Adrenal gland (tissue), 12 donors: ENCODE measurements around the gene LILRB1. TPM values are rescaled to one million over a fixed set of nuclear protein-coding genes. Genes with fewer than 3 reads are reported as not detected.
A peak's percentile ranks its signal among the peaks of the same experiment; 100 is the strongest.
"Not testable (repeated sequence)": the region's sequence is repeated elsewhere in the genome, so short reads cannot be mapped to it uniquely, and the experiment has no call there.

Experiments
- DNase-seq, 7 donors: peaks; one replicate each; pipeline ENCODE4 v3.0.0-alpha.2; 2019 to 2020
- H3K27ac ChIP-seq, 5 donors: fragments of 200-600 bp; sonication (generic) in 4 of 5; 1 replicate in 3 of 5; 2 replicates in 2 of 5; pipeline versions ENCODE4 v1.5.1 to v1.8.0; 2016 to 2020; ENCODE audit warnings: mild to moderate bottlenecking in 1 of 5
- H3K27me3 ChIP-seq: fragments of 200-600 bp; 2 replicates; pipeline ENCODE4 v1.8.0; 2021
- H3K36me3 ChIP-seq, 2 donors: fragments of 200-600 bp; replicated peaks in 1 of 2; 1 replicate in 1 of 2; 2 replicates in 1 of 2; pipeline versions ENCODE4 v1.5.1 to v1.8.0; 2018 to 2022
- H3K4me1 ChIP-seq, 2 donors: fragments of 200-600 bp; replicated peaks in 1 of 2; 1 replicate in 1 of 2; 2 replicates in 1 of 2; pipeline versions ENCODE4 v1.5.1 to v1.8.0; 2018 to 2021
- H3K4me3 ChIP-seq, 4 donors: fragments of 200-600 bp; sonication (generic) in 3 of 4; one replicate each; pipeline ENCODE4 v1.5.1; 2016 to 2018
- H3K9me3 ChIP-seq, 3 donors: fragments of 200-600 bp; sonication (generic) in 1 of 3; replicated peaks in 1 of 3; 1 replicate in 2 of 3; 2 replicates in 1 of 3; pipeline versions ENCODE4 v1.5.1 to v1.8.0; 2016 to 2021
- CTCF ChIP-seq, 6 experiments: fragments of 450-650 bp in 4 of 6; fragments of 200-600 bp in 2 of 6; sonication (generic) in 1 of 6; IDR thresholded peaks; 1 replicate in 5 of 6; 2 replicates in 1 of 6; pipeline versions ENCODE4 v1.5.1 to v1.8.0; 2016 to 2021; ENCODE audit warnings: antibody characterized with exemption in 6 of 6, mild to moderate bottlenecking in 2 of 6, moderate library complexity in 1 of 6
- POLR2A ChIP-seq, 2 donors: fragments of 450-650 bp; IDR thresholded peaks; one replicate each; pipeline ENCODE4 v1.6.1; 2017; ENCODE audit warnings: antibody characterized with exemption in 2 of 2, mild to moderate bottlenecking in 2 of 2, moderate library complexity in 1 of 2
- WGBS, 4 donors: extraction: QIAGEN DNeasy Blood & Tissue Kit in 2 of 4; methylation state at CpG; one replicate each; pipeline versions ENCODE4 v1.1.5 to v1.1.7; 2013 to 2017; 5-methylcytosine and 5-hydroxymethylcytosine counted together
- intact Hi-C, 2 donors: fragments of 100-400 bp; cut with DNase I; formaldehyde crosslinking; loops; one replicate each; pipeline versions ENCODE4 v1.14.1 to v1.15.0; 2022 to 2023
- microRNA-seq, 3 donors: library from miRNA; unstranded; fragments of <30 nt; microRNA quantifications; one replicate each; pipeline ENCODE4, GENCODE V29; 2017 to 2020
- polyA plus RNA-seq, 3 donors: library from polyadenylated mRNA; stranded (reverse); fragments of 200-250 nt in 2 of 3; fragments of 350-450 nt in 1 of 3; fragmentation: Illumina TruSeq in 1 of 3; extraction: RNeasy Lipid Tissue Mini Kit (QIAGEN cat#74804) in 1 of 3; gene quantifications; one replicate each; pipeline ENCODE4 v1.2.3, GENCODE V29; 2013 to 2014
- small RNA-seq, 2 donors: library from RNA; depleted of rRNA; stranded (forward); fragments of <200 nt; gene quantifications; one replicate each; pipeline ENCODE3, GENCODE V24; 2016
- total RNA-seq, 9 donors: library from RNA; depleted of rRNA in 4 of 9; stranded (reverse); fragments of >200 nt in 4 of 9; fragments of 120-200 nt in 1 of 9; fragmentation: NEBNext Ultra II Directional in 1 of 9; extraction: Animal tissue kit (Norgen Biotek cat#: 25700) in 1 of 9; gene quantifications; one replicate each; pipeline versions ENCODE4 v1.1.0 to v1.2.4, GENCODE V29; 2013 to 2023
- donor health status: healthy with polysubstance abuse.
- donor health status: Bipolar disorder and iron deficiency.
- donor health status: DM: yes; HTN: yes; CAD: no.
- donor health status: DM: no; HTN: no; CAD: no.
- donor health status: DM: no; HTN: no; CAD: no.
- donor health status: DM: yes; HTN: yes; CAD: no.

Gene LILRB1
- total and polyA plus RNA-seq, 12 donors = 0.36 to 20.2 (median 7.9) TPM

GRCh38 chr19:54677217-54677616, 46.9 kb downstream of the LILRB1 start:
- H3K9me3 ChIP-seq = no peaks in the 10 kb centered on the region
- no peaks in the 10 kb centered on the region for H3K4me1 ChIP-seq
- peaks cover 3% of the 10 kb centered on the region for H3K27me3 ChIP-seq
- WGBS, 4 donors = 51 to 58% (median 54%) methylated on average over 4 of the region's 4 CpGs
- intact Hi-C loops = loop anchor here (5.0 to 10.0 kb wide), 2 partner anchors 192 to 200 kb away; no protein-coding TSS in a partner anchor
- no peak overlapping the region for H3K27ac ChIP-seq
- no peak overlapping the region for H3K4me3 ChIP-seq
- no peaks in the 10 kb centered on the region for H3K36me3 ChIP-seq
- TF ChIP-seq POLR2A (IDR thresholded peaks at IDR 0.05) (no peak), CTCF (IDR thresholded peaks at IDR 0.05) (no peak)
- DNase-seq = no peak

GRCh38 chr19:54681596-54681995, 51.3 kb downstream of the LILRB1 start:
- WGBS, 4 donors = 66 to 74% (median 72%) methylated on average over 12 of the region's 12 CpGs
- DNase-seq, H3K9me3 ChIP-seq, intact Hi-C loops, H3K27me3 ChIP-seq, H3K27ac ChIP-seq, H3K4me1 ChIP-seq, H3K4me3 ChIP-seq, H3K36me3 ChIP-seq: not testable (repeated sequence)

- Histone ChIP-seq H3K4me3 (no peak overlapping the region), H3K36me3 (no peaks in the 10 kb centered on the region), H3K27ac (no peak overlapping the region), H3K9me3 (no peaks in the 10 kb centered on the region), H3K27me3 (no peaks in the 10 kb centered on the region), H3K4me1 (no peaks in the 10 kb centered on the region)
- no peak for DNase-seq
- intact Hi-C loops = no loop called here
- TF ChIP-seq POLR2A (IDR thresholded peaks at IDR 0.05) (no peak), CTCF (IDR thresholded peaks at IDR 0.05) (no peak)
- WGBS, 4 donors = 47 to 54% (median 53%) methylated on average over 7 of the region's 7 CpGs
Measured at GRCh38 chr19:54682306-54682856, 52.1 kb downstream of the LILRB1 start.

GRCh38 chr19:54684527-54684926, 54.2 kb downstream of the LILRB1 start:
- Histone ChIP-seq H3K27ac (no peak overlapping the region), H3K27me3 (no peaks in the 10 kb centered on the region), H3K4me3 (no peak overlapping the region), H3K9me3 (no peaks in the 10 kb centered on the region), H3K4me1 (no peaks in the 10 kb centered on the region), H3K36me3 (no peaks in the 10 kb centered on the region)
- intact Hi-C loops = no loop called here
- DNase-seq = peak in 4 of 7 donors; percentile 16 to 30 (median 23)
- 11 to 20% (median 16%) methylated on average over 3 of the region's 3 CpGs for WGBS, 4 donors
- TF ChIP-seq CTCF (IDR thresholded peaks at IDR 0.05) = no peak
- TF ChIP-seq POLR2A (IDR thresholded peaks at IDR 0.05) = no peak

Small RNAs within 50 kb of the gene (microRNA-seq; reads per million reads assigned to microRNA genes)
- gene MIR8061 = 0 reads per million in 3 donors

Small RNAs within 50 kb of the gene (small RNA-seq; reads per million reads assigned to genes)
- 0 reads per million in 2 donors for gene AC245036.3
- 0 reads per million in 2 donors for gene MIR8061

Other genes starting within 250 kb of the LILRB1 start
- gene TTYH1, start 215.0 kb upstream of the LILRB1 start, total RNA-seq = 1 to 10 TPM in 3 of 9 donors, under 1 TPM in 3, not detected in 3; 0.61 to 4.0 (median 1.2) TPM
- gene TTYH1, start 215.0 kb upstream of the LILRB1 start, polyA plus RNA-seq = 1 to 10 TPM in 2 of 3 donors, not detected in 1; 1.6 to 1.7 TPM
- 100 to 1,000 TPM in 4 of 9 donors, 10 to 100 TPM in 5; 21.7 to 207 (median 75.1) TPM for gene LENG8, start 181.3 kb upstream of the LILRB1 start, total RNA-seq
- 100 to 1,000 TPM in 2 of 3 donors, 10 to 100 TPM in 1; 17.4 to 725 (median 247) TPM for gene LENG8, start 181.3 kb upstream of the LILRB1 start, polyA plus RNA-seq
- gene LENG9, start 166.7 kb upstream of the LILRB1 start, total RNA-seq = 10 to 100 TPM in 2 of 9 donors, 1 to 10 TPM in 7; 2.2 to 15.3 (median 8.2) TPM
- 1 to 10 TPM; 1.3 to 4.2 (median 3.1) TPM for gene LENG9, start 166.7 kb upstream of the LILRB1 start, polyA plus RNA-seq
- 10 to 100 TPM in 7 of 9 donors, 1 to 10 TPM in 2; 8.0 to 27.9 (median 15.6) TPM for gene CDC42EP5, start 157.2 kb upstream of the LILRB1 start, total RNA-seq
- 10 to 100 TPM in 2 of 3 donors, under 1 TPM in 1; 0.44 to 36.0 (median 16.5) TPM for gene CDC42EP5, start 157.2 kb upstream of the LILRB1 start, polyA plus RNA-seq
- gene LAIR2, start 127.7 kb upstream of the LILRB1 start, total RNA-seq = 1 to 10 TPM in 1 of 9 donors, under 1 TPM in 1, not detected in 7; 0.91 to 1.4 TPM
- not detected for gene LAIR2, start 127.7 kb upstream of the LILRB1 start, polyA plus RNA-seq
- 1 to 10 TPM in 8 of 9 donors, under 1 TPM in 1; 0.55 to 9.2 (median 4.6) TPM for gene LILRA2, start 56.7 kb upstream of the LILRB1 start, total RNA-seq
- gene LILRA2, start 56.7 kb upstream of the LILRB1 start, polyA plus RNA-seq = 10 to 100 TPM in 1 of 3 donors, 1 to 10 TPM in 2; 1.5 to 13.5 (median 2.6) TPM
- gene LILRA1, start 36.9 kb upstream of the LILRB1 start, total RNA-seq = 1 to 10 TPM in 5 of 9 donors, under 1 TPM in 4; 0.30 to 5.5 (median 1.1) TPM
- 1 to 10 TPM in 1 of 3 donors, under 1 TPM in 2; 0.51 to 3.0 (median 0.88) TPM for gene LILRA1, start 36.9 kb upstream of the LILRB1 start, polyA plus RNA-seq
- gene LILRB4, start 32.5 kb downstream of the LILRB1 start, total RNA-seq = 10 to 100 TPM in 6 of 9 donors, 1 to 10 TPM in 1, under 1 TPM in 2; 0.83 to 26.4 (median 10.9) TPM
- 10 to 100 TPM in 1 of 3 donors, 1 to 10 TPM in 2; 2.5 to 12.1 (median 5.0) TPM for gene LILRB4, start 32.5 kb downstream of the LILRB1 start, polyA plus RNA-seq
- not detected for gene KIR3DL3, start 94.0 kb downstream of the LILRB1 start, total RNA-seq
- not detected for gene KIR3DL3, start 94.0 kb downstream of the LILRB1 start, polyA plus RNA-seq
- under 1 TPM in 1 of 9 donors, not detected in 8; 0.28 TPM for gene KIR2DL3, start 108.0 kb downstream of the LILRB1 start, total RNA-seq
- under 1 TPM in 1 of 3 donors, not detected in 2; 0.24 TPM for gene KIR2DL3, start 108.0 kb downstream of the LILRB1 start, polyA plus RNA-seq
- gene KIR2DL1, start 139.3 kb downstream of the LILRB1 start, total RNA-seq = not detected
- gene KIR2DL1, start 139.3 kb downstream of the LILRB1 start, polyA plus RNA-seq = under 1 TPM in 1 of 3 donors, not detected in 2; 0.15 TPM
- gene KIR2DL4, start 173.1 kb downstream of the LILRB1 start, total RNA-seq = under 1 TPM in 2 of 9 donors, not detected in 7; 0.34 to 0.36 TPM
- under 1 TPM in 2 of 3 donors, not detected in 1; 0.07 to 0.31 TPM for gene KIR2DL4, start 173.1 kb downstream of the LILRB1 start, polyA plus RNA-seq
- gene KIR3DL1, start 186.0 kb downstream of the LILRB1 start, total RNA-seq = under 1 TPM in 1 of 9 donors, not detected in 8; 0.11 TPM
- under 1 TPM in 1 of 3 donors, not detected in 2; 0.09 TPM for gene KIR3DL1, start 186.0 kb downstream of the LILRB1 start, polyA plus RNA-seq
- not detected for gene KIR2DS4, start 202.2 kb downstream of the LILRB1 start, total RNA-seq
- under 1 TPM in 1 of 3 donors, not detected in 2; 0.16 TPM for gene KIR2DS4, start 202.2 kb downstream of the LILRB1 start, polyA plus RNA-seq
- gene KIR3DL2, start 220.0 kb downstream of the LILRB1 start, total RNA-seq = not detected
- under 1 TPM in 2 of 3 donors, not detected in 1; 0.03 to 0.15 TPM for gene KIR3DL2, start 220.0 kb downstream of the LILRB1 start, polyA plus RNA-seq
- 1 to 10 TPM in 2 of 9 donors, under 1 TPM in 4, not detected in 3; 0.27 to 3.3 (median 0.61) TPM for gene FCAR, start 243.8 kb downstream of the LILRB1 start, total RNA-seq
- gene FCAR, start 243.8 kb downstream of the LILRB1 start, polyA plus RNA-seq = under 1 TPM in 2 of 3 donors, not detected in 1; 0.13 to 0.24 TPM